GM19455 (cell line): Measurements from ENCODE around the gene GPX2.

Source experiments
- ATAC-seq: cut with Tn5 transposase; IDR thresholded peaks from one replicate; pipeline ENCODE4 v1.9.1; 2021; ENCODE audit not compliant: unreplicated experiment

The GPX2 gene

DNA sequence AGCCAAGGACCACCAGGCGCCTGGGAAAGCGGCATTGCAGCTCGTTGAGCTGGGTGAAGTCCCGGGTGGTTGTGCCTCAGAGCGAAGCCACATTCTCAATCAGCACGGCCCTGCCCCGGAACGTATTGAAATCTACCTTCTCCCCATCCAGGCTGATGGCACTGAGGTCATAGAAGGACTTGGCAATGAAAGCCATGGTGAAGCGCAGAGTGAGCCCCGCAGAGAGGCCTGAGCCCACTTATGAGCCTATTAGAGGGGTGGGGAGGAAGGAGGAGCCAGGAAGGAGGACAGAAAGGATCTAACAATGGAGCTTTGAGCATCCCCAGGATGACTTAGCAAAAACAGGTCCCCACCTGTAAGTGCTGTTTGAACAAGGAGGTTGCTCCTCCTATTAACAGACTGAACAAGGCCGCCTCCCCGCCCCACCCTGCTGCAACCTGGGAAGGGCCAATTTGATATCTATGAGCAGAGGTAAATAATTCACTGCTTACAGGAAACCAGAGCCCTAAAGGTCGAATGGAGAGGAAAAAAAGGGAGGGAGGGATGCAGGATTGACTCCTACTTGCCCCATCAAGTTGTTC lies at the start of gene GPX2:
Gene GPX2 (minus strand): TSS at position 215 of the 581 bp plus-strand sequence. CDS start 19 bp downstream, at position 196.
- no peak for ATAC-seq

GRCh38 chr14:64990939-64991338 lies 48.4 kb upstream of the GPX2 start:
- ATAC-seq = no peak

GRCh38 chr14:64990296-64990695 lies 47.8 kb upstream of the GPX2 start:
- no peak for ATAC-seq

DNA sequence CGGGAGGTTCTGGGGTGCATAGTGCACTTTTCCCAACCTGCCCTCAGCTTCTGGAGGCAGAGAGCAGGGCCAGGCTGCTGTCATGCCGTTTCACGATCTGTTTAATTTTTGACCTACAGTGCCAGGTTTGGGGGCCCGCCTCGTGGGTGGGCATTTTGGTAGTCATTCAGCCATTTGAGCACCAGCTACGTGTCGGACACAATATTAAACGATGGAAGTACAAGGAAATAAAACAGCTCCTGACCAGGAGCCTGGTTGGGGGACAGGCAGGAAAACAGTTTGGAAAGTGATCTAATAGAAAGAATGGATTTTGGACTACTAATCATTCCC lies 44.9 kb upstream of the GPX2 start:
- ATAC-seq = no peak

DNA sequence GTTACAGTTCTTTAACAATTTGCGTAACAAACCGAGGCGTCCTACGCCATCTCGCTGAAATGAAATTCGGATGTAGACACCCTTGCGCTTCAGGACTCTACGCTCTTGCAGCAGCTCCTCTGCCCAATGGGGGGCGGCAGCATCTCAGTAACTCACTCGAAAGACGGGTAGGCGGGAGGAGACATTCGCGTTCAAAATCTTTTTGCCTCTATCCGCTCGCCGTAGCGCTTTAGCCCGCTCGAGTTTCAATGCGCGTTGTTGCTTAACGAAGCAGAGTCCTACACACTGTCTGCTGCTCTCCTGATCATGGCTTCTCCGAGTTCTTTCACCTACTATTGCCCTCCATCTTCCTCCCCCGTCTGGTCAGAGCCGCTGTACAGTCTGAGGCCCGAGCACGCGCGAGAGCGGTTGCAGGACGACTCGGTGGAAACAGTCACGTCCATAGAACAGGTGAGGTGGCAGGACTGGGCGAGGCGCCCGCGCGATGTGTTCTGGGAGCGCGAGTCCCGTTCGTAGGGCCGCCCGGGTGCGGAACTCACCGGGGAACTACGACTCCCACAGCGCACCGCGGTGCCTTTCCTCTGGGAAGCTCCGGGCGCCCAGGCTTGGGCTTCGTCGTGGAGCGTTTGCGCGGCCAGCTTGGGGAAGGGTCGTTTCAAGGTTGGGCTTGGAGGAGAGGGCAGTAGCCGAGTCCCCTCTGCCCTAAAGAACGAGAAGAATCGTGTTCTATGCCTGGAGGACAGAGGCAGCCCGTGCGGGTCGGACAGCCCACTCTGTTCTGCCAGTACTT lies 44.3 kb upstream of the GPX2 start, which contains the start of gene FNTB:
Gene FNTB (plus strand): TSS at position 248 of the 790 bp plus-strand sequence. CDS start 59 bp downstream, at position 307.
- peak; percentile 93 for ATAC-seq

- ATAC-seq = no peak
Measured at GRCh38 chr14:64983439-64984310, 41.1 kb upstream of the GPX2 start.

DNA sequence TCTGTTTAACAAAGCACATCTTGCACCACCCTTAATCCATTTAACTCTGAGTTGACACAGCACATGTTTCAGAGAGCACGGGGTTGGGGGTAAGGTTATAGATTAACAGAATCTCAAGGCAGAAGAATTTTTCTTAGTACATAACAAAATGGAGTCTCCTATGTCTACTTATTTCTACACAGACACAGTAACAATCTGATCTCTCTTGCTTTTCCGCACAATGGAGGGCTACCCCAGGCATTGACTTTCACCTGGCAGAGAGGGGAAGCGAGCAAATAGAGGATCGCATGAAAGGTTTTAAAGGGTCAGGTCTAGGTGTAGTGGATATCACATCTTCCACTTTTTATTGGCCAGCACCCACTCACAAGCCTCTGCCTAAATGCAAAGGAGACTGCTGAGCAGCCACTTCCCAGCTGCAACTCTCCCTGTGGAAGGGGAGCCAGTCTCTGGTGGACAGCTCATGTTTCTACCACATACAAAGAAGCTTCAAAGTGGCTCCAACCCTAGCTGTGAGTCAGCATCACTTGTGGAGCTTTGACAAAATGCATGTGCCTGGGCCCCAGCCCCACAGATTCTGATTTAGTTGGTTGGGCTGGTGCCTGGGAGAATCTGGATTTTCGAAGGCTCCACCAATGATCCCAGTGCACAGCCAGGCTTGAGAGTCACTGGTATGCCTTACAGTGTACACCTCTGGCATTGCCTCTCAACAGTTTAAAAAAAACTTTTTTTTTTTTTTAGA lies 37.0 kb upstream of the GPX2 start:
- ATAC-seq = no peak

DNA sequence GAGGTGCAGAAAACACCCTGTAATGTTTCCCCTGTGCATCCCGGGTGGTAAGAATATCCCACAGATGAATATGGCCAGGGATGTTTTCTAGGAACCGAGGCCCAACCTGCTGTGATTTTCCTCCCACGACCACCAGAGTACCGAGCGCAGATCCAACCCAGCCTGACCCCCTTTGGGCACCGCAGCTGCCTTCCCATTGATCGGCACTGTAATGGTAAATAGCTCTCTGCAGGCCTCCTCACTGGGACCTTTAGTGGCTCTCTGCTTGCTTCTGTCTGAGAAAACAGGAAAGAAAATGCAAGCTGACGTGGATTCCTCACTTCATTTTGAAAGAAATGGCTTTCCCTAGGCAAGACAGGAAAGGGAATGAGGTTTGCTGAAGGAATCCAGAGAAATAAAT lies 32.0 kb upstream of the GPX2 start:
- no peak for ATAC-seq

DNA sequence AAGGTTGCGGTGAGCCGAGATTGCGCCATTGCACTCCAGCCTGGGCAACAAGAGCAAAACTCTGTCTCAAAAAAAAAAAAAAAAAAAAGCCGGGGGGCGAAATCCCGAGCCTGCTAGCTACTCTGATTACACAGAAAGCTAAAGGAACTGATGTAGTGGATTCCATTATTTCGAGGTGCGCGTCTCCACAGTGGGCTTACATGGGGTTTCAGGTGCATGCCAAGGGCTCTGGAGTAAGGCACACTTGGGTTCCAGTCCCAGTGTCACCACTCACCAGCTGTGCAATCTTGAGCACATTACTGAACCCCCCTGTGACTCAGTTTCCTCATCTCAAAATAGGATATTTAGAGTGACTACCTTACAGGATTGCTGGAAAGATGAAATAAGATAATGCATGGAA lies 31.3 kb upstream of the GPX2 start:
- no peak for ATAC-seq

GRCh38 chr14:64973026-64973442 lies 30.5 kb upstream of the GPX2 start:
- ATAC-seq = no peak

DNA sequence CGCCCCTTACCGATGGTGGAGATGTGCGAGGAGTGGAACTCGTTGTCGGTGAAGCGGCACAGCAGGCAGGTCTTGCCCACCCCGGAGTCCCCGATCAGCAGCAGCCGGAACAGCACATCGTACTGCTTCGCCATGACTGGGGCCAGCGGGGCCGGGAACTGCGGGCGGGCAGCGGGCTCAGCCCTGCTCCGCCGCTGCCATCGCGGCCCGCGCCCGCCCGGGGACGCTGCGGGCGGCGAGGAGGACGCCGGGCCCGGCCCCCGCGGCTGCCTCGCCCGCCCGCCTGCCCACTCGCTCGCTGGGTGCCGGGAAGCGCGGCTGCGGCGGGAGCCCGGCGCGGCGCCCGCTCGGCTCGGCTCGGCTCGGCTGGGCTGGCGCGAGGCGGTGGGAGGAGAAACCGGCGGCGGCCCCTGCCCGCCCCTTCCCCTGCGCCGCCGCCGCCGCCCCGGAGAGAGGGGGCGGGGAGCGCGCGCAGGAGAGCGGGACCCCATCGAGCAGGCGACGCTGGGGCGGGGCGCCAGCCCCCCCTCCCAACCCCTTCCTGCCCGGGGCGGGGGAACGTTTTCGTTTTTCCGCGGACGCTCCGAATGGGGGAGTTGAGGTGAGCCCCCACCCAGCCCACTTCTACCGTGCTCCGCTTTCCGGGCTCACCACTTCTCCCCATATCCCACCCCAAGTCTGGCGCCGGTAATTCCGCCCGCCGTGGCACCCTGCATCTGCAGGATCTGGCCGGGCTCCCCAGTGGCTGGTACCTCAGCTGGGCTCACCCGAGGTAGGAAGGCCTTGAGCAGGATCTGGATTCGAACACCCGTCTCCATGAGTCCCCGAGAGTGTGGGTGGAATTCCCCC lies 29.6 kb upstream of the GPX2 start, which contains the start of gene RAB15:
Gene RAB15 (minus strand): TSS at position 394 of the 849 bp plus-strand sequence. CDS start 260 bp downstream, at position 134.
- peak; percentile 46 for ATAC-seq

- no peak for ATAC-seq
Measured at GRCh38 chr14:64971491-64971942, 29.0 kb upstream of the GPX2 start.

DNA sequence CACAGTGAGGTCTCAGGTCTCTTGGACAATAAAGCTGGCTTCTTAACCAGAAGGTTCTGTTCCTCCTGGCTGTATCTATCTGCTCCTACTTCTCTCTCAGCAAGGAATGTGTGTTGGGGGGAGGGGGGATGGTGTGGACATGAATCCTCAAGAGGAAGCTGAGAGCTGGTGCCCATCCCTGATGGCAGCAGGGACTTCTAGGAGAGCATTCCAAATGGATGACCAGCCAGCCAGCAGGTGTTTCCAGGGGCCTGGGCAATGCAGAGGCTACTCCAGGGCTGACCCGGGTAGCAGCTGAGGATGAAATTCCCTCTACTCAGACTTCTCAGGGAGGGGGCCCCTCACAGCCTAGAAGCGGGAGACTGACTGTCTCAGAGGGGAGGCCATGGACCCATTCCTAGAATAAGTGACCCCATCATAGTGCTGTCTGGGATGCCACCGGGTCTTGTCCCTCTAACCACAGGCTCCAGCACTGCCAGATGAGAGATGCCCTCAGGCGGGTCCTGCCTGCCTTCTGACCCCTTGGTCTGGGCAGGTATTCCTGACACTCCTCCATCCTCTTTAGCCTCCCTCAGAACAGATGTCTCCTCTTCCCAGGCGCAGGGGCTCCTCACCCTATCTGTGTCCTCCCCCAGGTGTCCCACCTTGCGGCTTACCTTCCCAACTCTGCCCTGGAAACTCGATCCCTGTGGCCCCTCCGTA lies 28.4 kb upstream of the GPX2 start:
- no peak for ATAC-seq

GRCh38 chr14:64970041-64970440 lies 27.5 kb upstream of the GPX2 start:
- no peak for ATAC-seq

GRCh38 chr14:64968651-64969050 lies 26.1 kb upstream of the GPX2 start:
- ATAC-seq = no peak

- no peak for ATAC-seq
Measured at GRCh38 chr14:64968167-64968566, 25.6 kb upstream of the GPX2 start.

GRCh38 chr14:64966976-64967375 lies 24.4 kb upstream of the GPX2 start:
- no peak for ATAC-seq

GRCh38 chr14:64965356-64966000 lies 22.9 kb upstream of the GPX2 start:
- ATAC-seq = no peak

GRCh38 chr14:64963611-64964010 lies 21.1 kb upstream of the GPX2 start:
- ATAC-seq = no peak
